GM19463 (cell line): ENCODE measurements around the gene PCDH1.
"Not testable (repeated sequence)": the region's sequence is repeated elsewhere in the genome, so short reads cannot be mapped to it uniquely, and the experiment has no call there.

Experiments
- ATAC-seq: cut with Tn5 transposase; IDR thresholded peaks from one replicate; pipeline ENCODE4 v1.9.1; 2021; ENCODE audit warnings: mild to moderate bottlenecking, moderate library complexity; ENCODE audit not compliant: unreplicated experiment

PCDH1 gene

GRCh38 chr5:141840280-141840812, 37.9 kb downstream of the PCDH1 start:
- ATAC-seq = no peak

- no peak for ATAC-seq
These were observed 39.1 kb downstream of the PCDH1 start for GRCh38 chr5:141839015-141839513.

- ATAC-seq = no peak
These were observed 39.7 kb downstream of the PCDH1 start for GRCh38 chr5:141838326-141839014.

- no peak for ATAC-seq
These were observed 42.1 kb downstream of the PCDH1 start for GRCh38 chr5:141835928-141836670.

GRCh38 chr5:141834331-141834730, 43.9 kb downstream of the PCDH1 start:
- ATAC-seq = no peak

GRCh38 chr5:141832131-141832530, 46.1 kb downstream of the PCDH1 start:
- no peak for ATAC-seq

- ATAC-seq = no peak
These were observed 50.0 kb downstream of the PCDH1 start for GRCh38 chr5:141828162-141828561.

- ATAC-seq = no peak
These were observed 51.5 kb downstream of the PCDH1 start for GRCh38 chr5:141826674-141827073.

- no peak for ATAC-seq
These were observed 52.2 kb downstream of the PCDH1 start for GRCh38 chr5:141825791-141826560.

- ATAC-seq = no peak
These were observed 53.0 kb downstream of the PCDH1 start for GRCh38 chr5:141825241-141825671.

- ATAC-seq = no peak
These were observed 53.5 kb downstream of the PCDH1 start for GRCh38 chr5:141824717-141825116.

- no peak for ATAC-seq
These were observed 55.2 kb downstream of the PCDH1 start for GRCh38 chr5:141823056-141823455.

GRCh38 chr5:141822144-141822543, 56.1 kb downstream of the PCDH1 start:
- ATAC-seq = no peak

- ATAC-seq = no peak
These were observed 56.7 kb downstream of the PCDH1 start for GRCh38 chr5:141821430-141821925.

- not testable (repeated sequence) for ATAC-seq
These were observed 57.5 kb downstream of the PCDH1 start for GRCh38 chr5:141820686-141821085.

- ATAC-seq = no peak
These were observed 60.6 kb downstream of the PCDH1 start for GRCh38 chr5:141817631-141818030.

GRCh38 chr5:141816598-141817399, 61.4 kb downstream of the PCDH1 start:
- ATAC-seq = no peak

- no peak for ATAC-seq
These were observed 62.4 kb downstream of the PCDH1 start for GRCh38 chr5:141815796-141816180.

GRCh38 chr5:141815051-141815795, 63.0 kb downstream of the PCDH1 start:
- no peak for ATAC-seq
